Mucosa of rectum (tissue), 2 donors: ENCODE data around the gene CACNA2D1.

Experiments
- H3K27ac ChIP-seq, 2 donors: one replicate each; pipeline ENCODE4 v1.7.0; 2013; ENCODE audit warnings: inconsistent platforms in 2 of 2, low read depth in 2 of 2, low read length in 2 of 2
- H3K27me3 ChIP-seq, 2 donors: one replicate each; pipeline ENCODE4 v1.7.0; 2013; ENCODE audit warnings: low read length in 2 of 2; ENCODE audit not compliant: control insufficient read depth in 2 of 2, insufficient read depth in 2 of 2
- H3K36me3 ChIP-seq, 2 donors: one replicate each; pipeline ENCODE4 v1.7.0; 2013; ENCODE audit warnings: low read length in 2 of 2; ENCODE audit not compliant: control insufficient read depth in 2 of 2, insufficient read depth in 2 of 2
- H3K4me1 ChIP-seq, 2 donors: one replicate each; pipeline ENCODE4 v1.7.0; 2013; ENCODE audit warnings: low read length in 2 of 2, mild to moderate bottlenecking in 1 of 2; ENCODE audit not compliant: control insufficient read depth in 2 of 2, insufficient read depth in 2 of 2
- H3K4me3 ChIP-seq, 2 donors: one replicate each; pipeline ENCODE4 v1.7.0; 2013; ENCODE audit warnings: low read length in 2 of 2
- H3K9ac ChIP-seq, 2 donors: one replicate each; pipeline ENCODE4 v1.7.0; 2013; ENCODE audit warnings: low read length in 2 of 2, low read depth in 1 of 2, mild to moderate bottlenecking in 1 of 2
- H3K9me3 ChIP-seq, 2 donors: one replicate each; pipeline ENCODE4 v1.7.0; 2013; ENCODE audit warnings: low read length in 2 of 2; ENCODE audit not compliant: control insufficient read depth in 2 of 2
- donor health status: healthy.
- donor health status: Normal muscosa, but diverticular disease.

CACNA2D1 gene

GRCh38 chr7:81934596-81935301, 508.8 kb downstream of the CACNA2D1 start:
- Histone ChIP-seq H3K9me3 (no peaks in the 10 kb centered on the region), H3K36me3 (no peaks in the 10 kb centered on the region), H3K4me1 (no peaks in the 10 kb centered on the region), H3K9ac (no peak overlapping the region), H3K4me3 (no peak overlapping the region), H3K27ac (no peak overlapping the region), H3K27me3 (no peaks in the 10 kb centered on the region)

- no peaks in the 10 kb centered on the region for H3K36me3 ChIP-seq
- no peak overlapping the region for H3K27ac ChIP-seq
- no peak overlapping the region for H3K9ac ChIP-seq
- no peak overlapping the region for H3K4me3 ChIP-seq
- H3K27me3 ChIP-seq = no peaks in the 10 kb centered on the region
- no peaks in the 10 kb centered on the region for H3K9me3 ChIP-seq
- H3K4me1 ChIP-seq = no peaks in the 10 kb centered on the region
Observed at GRCh38 chr7:81932936-81933335, 510.6 kb downstream of the CACNA2D1 start.

GRCh38 chr7:81929386-81929785, 514.2 kb downstream of the CACNA2D1 start:
- Histone ChIP-seq H3K4me1 (no peaks in the 10 kb centered on the region), H3K4me3 (no peak overlapping the region), H3K27ac (no peak overlapping the region), H3K9me3 (no peaks in the 10 kb centered on the region), H3K9ac (no peak overlapping the region), H3K27me3 (no peaks in the 10 kb centered on the region), H3K36me3 (no peaks in the 10 kb centered on the region)

GRCh38 chr7:81926154-81926553, 517.4 kb downstream of the CACNA2D1 start:
- no peak overlapping the region for H3K27ac ChIP-seq
- no peaks in the 10 kb centered on the region for H3K36me3 ChIP-seq
- H3K9ac ChIP-seq = no peak overlapping the region
- H3K27me3 ChIP-seq = no peaks in the 10 kb centered on the region
- H3K4me3 ChIP-seq = no peak overlapping the region
- H3K4me1 ChIP-seq = no peaks in the 10 kb centered on the region
- no peaks in the 10 kb centered on the region for H3K9me3 ChIP-seq

- Histone ChIP-seq H3K36me3 (no peaks in the 10 kb centered on the region), H3K9ac (no peak overlapping the region), H3K4me1 (no peaks in the 10 kb centered on the region), H3K4me3 (no peak overlapping the region), H3K27me3 (no peaks in the 10 kb centered on the region), H3K27ac (no peak overlapping the region), H3K9me3 (no peaks in the 10 kb centered on the region)
Observed at GRCh38 chr7:81925530-81925929, 518.0 kb downstream of the CACNA2D1 start.

- no peak overlapping the region for H3K9ac ChIP-seq
Observed at GRCh38 chr7:81924494-81924893, 519.1 kb downstream of the CACNA2D1 start.

GRCh38 chr7:81919494-81919893, 524.1 kb downstream of the CACNA2D1 start:
- Histone ChIP-seq H3K9ac (no peak overlapping the region), H3K9me3 (no peaks in the 10 kb centered on the region), H3K4me3 (no peak overlapping the region), H3K36me3 (no peaks in the 10 kb centered on the region), H3K27me3 (no peaks in the 10 kb centered on the region), H3K4me1 (no peaks in the 10 kb centered on the region), H3K27ac (no peak overlapping the region)

More at GRCh38 chr7:81924494-81924893, 519.1 kb downstream of the CACNA2D1 start:
- no peak overlapping the region for H3K27ac ChIP-seq
- no peaks in the 10 kb centered on the region for H3K27me3 ChIP-seq
- H3K9me3 ChIP-seq = no peaks in the 10 kb centered on the region
- no peak overlapping the region for H3K4me3 ChIP-seq
- no peaks in the 10 kb centered on the region for H3K4me1 ChIP-seq
- H3K36me3 ChIP-seq = no peaks in the 10 kb centered on the region

- no peaks in the 10 kb centered on the region for H3K27me3 ChIP-seq
- no peak overlapping the region for H3K9ac ChIP-seq
- H3K36me3 ChIP-seq = no peaks in the 10 kb centered on the region
- peaks cover 0 to 2% of the 10 kb centered on the region in 2 donors for H3K4me1 ChIP-seq
- no peak overlapping the region for H3K4me3 ChIP-seq
- H3K27ac ChIP-seq = no peak overlapping the region
- no peaks in the 10 kb centered on the region for H3K9me3 ChIP-seq
Observed at GRCh38 chr7:81908220-81908619, 535.4 kb downstream of the CACNA2D1 start.

- no peaks in the 10 kb centered on the region for H3K27me3 ChIP-seq
- H3K36me3 ChIP-seq = no peaks in the 10 kb centered on the region
- H3K9me3 ChIP-seq = no peaks in the 10 kb centered on the region
- no peak overlapping the region for H3K4me3 ChIP-seq
- peaks cover 0 to 2% of the 10 kb centered on the region in 2 donors for H3K4me1 ChIP-seq
- H3K27ac ChIP-seq = no peak overlapping the region
- H3K9ac ChIP-seq = no peak overlapping the region
Observed at GRCh38 chr7:81903115-81903514, 540.5 kb downstream of the CACNA2D1 start.

- H3K9ac ChIP-seq = no peak overlapping the region
- H3K4me3 ChIP-seq = no peak overlapping the region
- no peaks in the 10 kb centered on the region for H3K36me3 ChIP-seq
- no peaks in the 10 kb centered on the region for H3K27me3 ChIP-seq
- H3K4me1 ChIP-seq = peaks cover 0 to under 1% of the 10 kb centered on the region in 2 donors
- H3K9me3 ChIP-seq = no peaks in the 10 kb centered on the region
- no peak overlapping the region for H3K27ac ChIP-seq
Observed at GRCh38 chr7:81902536-81902935, 541.0 kb downstream of the CACNA2D1 start.
